ENCODE data around the gene CDKL1.

- TF ChIP-seq CTCF (conservative IDR thresholded peaks at IDR 0.05; ENCODE audit: low read depth, low read length) (no peak), EZH2 (IDR thresholded peaks at IDR 0.05; ENCODE audit: low read length, unreplicated experiment) (no peak), EZH2phosphoT487 (IDR thresholded peaks at IDR 0.05; ENCODE audit: borderline replicate concordance, low read length) (no peak)
Observed at GRCh38 chr14:50339178-50339804, 57.4 kb downstream of the CDKL1 start.
